T-helper 1 cell treated with Interleukin-12 subunit alpha and Interleukin-12 subunit beta and Interleukin-4 antibody, amounts not matched to agents 30 μg/mL and 1 μg/mL, for 36 hours (primary cell): ENCODE measurements around the gene STRBP.

Experiments used
- H3K27ac Mint-ChIP-seq: one replicate; pipeline ENCODE4 v1.8.0; 2021; ENCODE audit warnings: mild to moderate bottlenecking, mixed read lengths
- H3K27me3 Mint-ChIP-seq: one replicate; pipeline ENCODE4 v1.8.0; 2021; ENCODE audit warnings: low read depth, mixed read lengths
- H3K36me3 Mint-ChIP-seq: one replicate; pipeline ENCODE4 v1.8.0; 2021; ENCODE audit warnings: low read depth, mixed read lengths
- H3K4me1 Mint-ChIP-seq: one replicate; pipeline ENCODE4 v1.8.0; 2021; ENCODE audit warnings: low read depth, mixed read lengths
- H3K4me3 Mint-ChIP-seq: one replicate; pipeline ENCODE4 v1.8.0; 2021; ENCODE audit warnings: mild to moderate bottlenecking, moderate library complexity, mixed read lengths
- H3K9me3 Mint-ChIP-seq: one replicate; pipeline ENCODE4 v1.8.0; 2021; ENCODE audit warnings: mixed read lengths

Gene STRBP

GRCh38 chr9:123089790-123090189, 178.6 kb downstream of the STRBP start:
- H3K4me1 Mint-ChIP-seq, result no peaks in the 10 kb centered on the region
- H3K27me3 Mint-ChIP-seq, result no peaks in the 10 kb centered on the region
- peaks cover 12% of the 10 kb centered on the region for H3K36me3 Mint-ChIP-seq
- H3K4me3 Mint-ChIP-seq, result no peak overlapping the region
- H3K9me3 Mint-ChIP-seq, result no peaks in the 10 kb centered on the region
- H3K27ac Mint-ChIP-seq, result no peak overlapping the region

- H3K4me1 Mint-ChIP-seq, result no peaks in the 10 kb centered on the region
- H3K36me3 Mint-ChIP-seq, result peaks cover 16% of the 10 kb centered on the region
- no peaks in the 10 kb centered on the region for H3K9me3 Mint-ChIP-seq
- H3K27me3 Mint-ChIP-seq, result no peaks in the 10 kb centered on the region
- no peak overlapping the region for H3K27ac Mint-ChIP-seq
- no peak overlapping the region for H3K4me3 Mint-ChIP-seq
Measured at GRCh38 chr9:123089040-123089439, 179.3 kb downstream of the STRBP start.

- H3K4me1 Mint-ChIP-seq, result no peaks in the 10 kb centered on the region
Measured at GRCh38 chr9:123087359-123087888, 181.0 kb downstream of the STRBP start.

GRCh38 chr9:123085916-123086315, 182.5 kb downstream of the STRBP start:
- Mint-ChIP-seq H3K27me3 (no peaks in the 10 kb centered on the region), H3K4me3 (no peak overlapping the region), H3K36me3 (peaks cover 16% of the 10 kb centered on the region), H3K27ac (no peak overlapping the region), H3K9me3 (no peaks in the 10 kb centered on the region), H3K4me1 (peaks cover under 1% of the 10 kb centered on the region)

More at GRCh38 chr9:123087359-123087888, 181.0 kb downstream of the STRBP start:
- no peaks in the 10 kb centered on the region for H3K9me3 Mint-ChIP-seq
- no peaks in the 10 kb centered on the region for H3K27me3 Mint-ChIP-seq
- peaks cover 13% of the 10 kb centered on the region for H3K36me3 Mint-ChIP-seq
- no peak overlapping the region for H3K4me3 Mint-ChIP-seq
- no peak overlapping the region for H3K27ac Mint-ChIP-seq

GRCh38 chr9:123084256-123084655, 184.1 kb downstream of the STRBP start:
- peaks cover 16% of the 10 kb centered on the region for H3K36me3 Mint-ChIP-seq
- peaks cover 2% of the 10 kb centered on the region for H3K4me1 Mint-ChIP-seq
- H3K4me3 Mint-ChIP-seq, result no peak overlapping the region
- no peaks in the 10 kb centered on the region for H3K27me3 Mint-ChIP-seq
- H3K9me3 Mint-ChIP-seq, result no peaks in the 10 kb centered on the region
- H3K27ac Mint-ChIP-seq, result no peak overlapping the region

- no peaks in the 10 kb centered on the region for H3K27me3 Mint-ChIP-seq
- H3K27ac Mint-ChIP-seq, result no peak overlapping the region
- no peaks in the 10 kb centered on the region for H3K9me3 Mint-ChIP-seq
- peaks cover 2% of the 10 kb centered on the region for H3K4me1 Mint-ChIP-seq
- H3K36me3 Mint-ChIP-seq, result peaks cover 18% of the 10 kb centered on the region
- no peak overlapping the region for H3K4me3 Mint-ChIP-seq
Measured at GRCh38 chr9:123083680-123084079, 184.7 kb downstream of the STRBP start.

GRCh38 chr9:123081824-123082223, 186.6 kb downstream of the STRBP start:
- no peaks in the 10 kb centered on the region for H3K27me3 Mint-ChIP-seq
- peaks cover 2% of the 10 kb centered on the region for H3K4me1 Mint-ChIP-seq
- H3K36me3 Mint-ChIP-seq, result peaks cover 20% of the 10 kb centered on the region
- no peaks in the 10 kb centered on the region for H3K9me3 Mint-ChIP-seq
- H3K4me3 Mint-ChIP-seq, result no peak overlapping the region
- H3K27ac Mint-ChIP-seq, result no peak overlapping the region

- Mint-ChIP-seq H3K4me3 (no peak overlapping the region), H3K27ac (no peak overlapping the region), H3K9me3 (no peaks in the 10 kb centered on the region), H3K4me1 (peaks cover 2% of the 10 kb centered on the region), H3K36me3 (peaks cover 21% of the 10 kb centered on the region), H3K27me3 (no peaks in the 10 kb centered on the region)
Measured at GRCh38 chr9:123080444-123080843, 187.9 kb downstream of the STRBP start.

GRCh38 chr9:123074628-123075027, 193.8 kb downstream of the STRBP start:
- peaks cover 2% of the 10 kb centered on the region for H3K4me1 Mint-ChIP-seq

GRCh38 chr9:123073991-123074422, 194.4 kb downstream of the STRBP start:
- H3K36me3 Mint-ChIP-seq, result peaks cover 19% of the 10 kb centered on the region
- H3K27me3 Mint-ChIP-seq, result no peaks in the 10 kb centered on the region
- H3K9me3 Mint-ChIP-seq, result no peaks in the 10 kb centered on the region
- peaks cover 2% of the 10 kb centered on the region for H3K4me1 Mint-ChIP-seq
- no peak overlapping the region for H3K27ac Mint-ChIP-seq
- no peak overlapping the region for H3K4me3 Mint-ChIP-seq

More at GRCh38 chr9:123074628-123075027, 193.8 kb downstream of the STRBP start:
- Mint-ChIP-seq H3K27ac (no peak overlapping the region), H3K4me3 (no peak overlapping the region), H3K27me3 (no peaks in the 10 kb centered on the region), H3K9me3 (no peaks in the 10 kb centered on the region), H3K36me3 (peaks cover 21% of the 10 kb centered on the region)

GRCh38 chr9:123073441-123073840, 194.9 kb downstream of the STRBP start:
- H3K4me1 Mint-ChIP-seq, result peaks cover 2% of the 10 kb centered on the region
- H3K27ac Mint-ChIP-seq, result no peak overlapping the region
- H3K4me3 Mint-ChIP-seq, result no peak overlapping the region
- no peaks in the 10 kb centered on the region for H3K27me3 Mint-ChIP-seq
- H3K36me3 Mint-ChIP-seq, result peaks cover 16% of the 10 kb centered on the region
- H3K9me3 Mint-ChIP-seq, result no peaks in the 10 kb centered on the region

- Mint-ChIP-seq H3K36me3 (peaks cover 16% of the 10 kb centered on the region), H3K4me3 (no peak overlapping the region), H3K4me1 (peaks cover 2% of the 10 kb centered on the region), H3K9me3 (no peaks in the 10 kb centered on the region), H3K27me3 (no peaks in the 10 kb centered on the region), H3K27ac (no peak overlapping the region)
Measured at GRCh38 chr9:123072407-123072995, 195.9 kb downstream of the STRBP start.
